ENCODE results near the gene RTL10. TPM values are rescaled to one million over a fixed set of nuclear protein-coding genes. Genes with fewer than 3 reads are reported as not detected.

Gene RTL10
- total RNA-seq, 1 experiment from 2014 or later = 26.7 TPM

GRCh38 chr22:19902245-19902715 lies 47.6 kb upstream of the RTL10 start:
- ATAC-seq (no peak), DNase-seq (ENCODE audit: low read depth, low spot score) (no peak)
- ChIA-PET CTCF (no interaction called here), POLR2A (no interaction called here)
- no peaks in the 10 kb centered on the region for H3K27me3 ChIP-seq (ENCODE audit: control insufficient read depth, insufficient read depth, low read length)
- BruUV-seq (replicated peaks) = no TSS peak
- TF ChIP-seq TCF7L2 (IDR thresholded peaks at IDR 0.05; ENCODE audit: low read depth, low read length) (no peak), CTCF (IDR thresholded peaks at IDR 0.05) (no peak), SIN3A (IDR thresholded peaks at IDR 0.05; ENCODE audit: borderline replicate concordance, insufficient read depth, low read depth, low read length) (no peak)
- peaks cover 12% of the 10 kb centered on the region for H3K4me1 ChIP-seq (ENCODE audit: control insufficient read depth, insufficient read depth, low read length)
- no peaks in the 10 kb centered on the region for H3K36me3 ChIP-seq (ENCODE audit: control insufficient read depth, insufficient read depth, low read length)
- no peaks in the 10 kb centered on the region for H3K9me3 ChIP-seq (ENCODE audit: control insufficient read depth, insufficient read depth, low read depth, low read length)
- in situ Hi-C loops (cut with HindIII; ENCODE audit: low pct_unique_long_range_greater_than_20kb, low sequenced_read_pairs) (no loop called here), intact Hi-C loops (cut with micrococcal nuclease; ENCODE audit: unreplicated experiment) (no loop called here)
- H3K27ac ChIP-seq (ENCODE audit: low read length) = no peak overlapping the region
- no peak overlapping the region for H3K4me3 ChIP-seq (ENCODE audit: low read depth in 2 of 2, low read length in 2 of 2)

DNA sequence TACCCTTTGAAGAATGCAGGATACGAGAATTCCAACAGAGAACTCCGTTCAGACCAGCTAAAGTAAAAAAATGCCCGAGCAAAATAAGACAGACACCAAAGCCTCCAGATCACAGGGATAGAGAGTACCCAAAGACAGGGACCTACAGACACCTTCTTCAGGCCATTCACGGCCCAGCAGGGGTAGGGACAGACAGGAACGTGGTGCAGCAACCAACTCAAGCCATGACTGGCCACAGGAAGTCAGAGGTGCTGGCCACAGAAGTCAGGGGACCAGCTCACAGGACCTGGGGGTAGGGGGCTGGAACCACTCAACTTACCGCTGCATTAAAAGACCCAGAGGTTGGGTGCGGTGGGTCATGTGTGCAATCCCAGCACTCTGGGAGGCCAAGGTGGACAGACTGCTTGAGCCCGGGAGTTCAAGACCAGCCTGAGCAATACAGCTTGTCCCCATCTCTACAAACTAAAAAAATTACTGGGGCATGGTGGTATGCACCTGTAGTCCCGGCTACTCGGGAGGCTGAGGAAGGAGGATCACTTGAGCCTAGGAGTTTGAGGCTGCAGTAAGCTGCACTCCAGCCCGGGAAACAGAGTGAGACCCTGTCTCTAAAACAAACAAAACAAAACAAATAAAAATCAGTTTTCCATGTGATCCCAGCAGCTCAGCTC lies 47.0 kb upstream of the RTL10 start:
- ATAC-seq = no peak
- BruUV-seq (replicated peaks) = no TSS peak
- H3K27ac ChIP-seq (ENCODE audit: low read length) = no peak overlapping the region
- TF ChIP-seq, protein P1, sequence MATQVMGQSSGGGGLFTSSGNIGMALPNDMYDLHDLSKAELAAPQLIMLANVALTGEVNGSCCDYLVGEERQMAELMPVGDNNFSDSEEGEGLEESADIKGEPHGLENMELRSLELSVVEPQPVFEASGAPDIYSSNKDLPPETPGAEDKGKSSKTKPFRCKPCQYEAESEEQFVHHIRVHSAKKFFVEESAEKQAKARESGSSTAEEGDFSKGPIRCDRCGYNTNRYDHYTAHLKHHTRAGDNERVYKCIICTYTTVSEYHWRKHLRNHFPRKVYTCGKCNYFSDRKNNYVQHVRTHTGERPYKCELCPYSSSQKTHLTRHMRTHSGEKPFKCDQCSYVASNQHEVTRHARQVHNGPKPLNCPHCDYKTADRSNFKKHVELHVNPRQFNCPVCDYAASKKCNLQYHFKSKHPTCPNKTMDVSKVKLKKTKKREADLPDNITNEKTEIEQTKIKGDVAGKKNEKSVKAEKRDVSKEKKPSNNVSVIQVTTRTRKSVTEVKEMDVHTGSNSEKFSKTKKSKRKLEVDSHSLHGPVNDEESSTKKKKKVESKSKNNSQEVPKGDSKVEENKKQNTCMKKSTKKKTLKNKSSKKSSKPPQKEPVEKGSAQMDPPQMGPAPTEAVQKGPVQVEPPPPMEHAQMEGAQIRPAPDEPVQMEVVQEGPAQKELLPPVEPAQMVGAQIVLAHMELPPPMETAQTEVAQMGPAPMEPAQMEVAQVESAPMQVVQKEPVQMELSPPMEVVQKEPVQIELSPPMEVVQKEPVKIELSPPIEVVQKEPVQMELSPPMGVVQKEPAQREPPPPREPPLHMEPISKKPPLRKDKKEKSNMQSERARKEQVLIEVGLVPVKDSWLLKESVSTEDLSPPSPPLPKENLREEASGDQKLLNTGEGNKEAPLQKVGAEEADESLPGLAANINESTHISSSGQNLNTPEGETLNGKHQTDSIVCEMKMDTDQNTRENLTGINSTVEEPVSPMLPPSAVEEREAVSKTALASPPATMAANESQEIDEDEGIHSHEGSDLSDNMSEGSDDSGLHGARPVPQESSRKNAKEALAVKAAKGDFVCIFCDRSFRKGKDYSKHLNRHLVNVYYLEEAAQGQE (IDR thresholded peaks at IDR 0.05; ENCODE audit: insufficient read depth in 1 of 2, low read depth in 2 of 2, low read length in 1 of 2) = no peak
- no peak for TF ChIP-seq CTCF (IDR thresholded peaks at IDR 0.05)
- no peak for TF ChIP-seq SIN3A (IDR thresholded peaks at IDR 0.05; ENCODE audit: borderline replicate concordance, insufficient read depth, low read depth, low read length)
- no peak for TF ChIP-seq POLR2AphosphoS5 (IDR thresholded peaks at IDR 0.05; ENCODE audit: low read depth, low read length)
- TF ChIP-seq TCF7L2 (IDR thresholded peaks at IDR 0.05; ENCODE audit: low read depth, low read length) = no peak
- CTCF ChIA-PET = no interaction called here
- POLR2A ChIA-PET = no interaction called here
- in situ Hi-C loops (cut with HindIII; ENCODE audit: low pct_unique_long_range_greater_than_20kb, low sequenced_read_pairs) (no loop called here), intact Hi-C loops (cut with micrococcal nuclease; ENCODE audit: unreplicated experiment) (no loop called here)
- peaks cover 12% of the 10 kb centered on the region for H3K4me1 ChIP-seq (ENCODE audit: control insufficient read depth, insufficient read depth, low read length)
- no peaks in the 10 kb centered on the region for H3K27me3 ChIP-seq (ENCODE audit: control insufficient read depth, insufficient read depth, low read length)
- H3K9me3 ChIP-seq (ENCODE audit: control insufficient read depth, insufficient read depth, low read depth, low read length) = no peaks in the 10 kb centered on the region
- DNase-seq (ENCODE audit: low read depth, low spot score) = no peak
- no peak overlapping the region for H3K4me3 ChIP-seq (ENCODE audit: low read depth in 2 of 2, low read length in 2 of 2)
- no peaks in the 10 kb centered on the region for H3K36me3 ChIP-seq (ENCODE audit: control insufficient read depth, insufficient read depth, low read length)
